ENCODE measurements around the gene SKIDA1.

Gene SKIDA1

DNA sequence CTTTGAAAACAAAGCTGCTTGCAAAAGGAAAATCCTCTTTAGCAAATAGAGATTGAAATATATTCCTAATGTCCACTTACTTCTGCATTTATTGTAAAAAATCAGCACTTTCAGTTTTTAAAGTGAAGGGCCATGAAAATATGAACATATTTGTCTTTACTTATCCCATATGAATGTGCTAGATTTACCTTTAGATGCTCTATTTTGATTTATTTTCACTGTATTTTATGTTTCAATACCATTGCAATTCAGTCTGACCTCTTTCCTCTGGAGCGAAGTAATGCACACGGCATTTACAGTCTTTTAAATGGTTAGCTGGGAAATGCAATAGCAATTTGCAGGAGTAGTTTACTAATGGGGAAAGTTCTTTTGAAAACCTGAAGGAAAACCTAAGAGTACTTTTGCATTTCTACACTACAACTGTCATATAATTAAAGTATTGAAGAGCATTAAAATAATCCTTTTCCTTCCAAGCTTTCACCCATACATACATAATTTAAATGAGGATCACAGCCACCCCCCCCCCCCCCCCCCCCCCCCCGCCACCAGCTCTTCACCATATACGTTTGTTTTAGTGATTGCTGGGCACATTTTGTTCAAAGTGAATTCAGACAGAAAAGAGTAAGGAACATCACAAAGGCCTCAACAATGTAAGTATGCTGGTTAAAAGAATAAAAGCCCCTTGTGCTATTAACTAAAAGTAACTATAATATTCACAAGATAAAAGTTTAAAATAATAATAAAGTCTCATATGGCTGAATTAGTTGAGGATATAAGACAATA lies 3.5 kb downstream of the SKIDA1 start:
- TF ChIP-seq GATA2 (IDR thresholded peaks at IDR 0.05; ENCODE audit: low read depth, low read length) (no peak), GATA3 (IDR thresholded peaks at IDR 0.05; ENCODE audit: low read depth, low read length) (no peak)

DNA sequence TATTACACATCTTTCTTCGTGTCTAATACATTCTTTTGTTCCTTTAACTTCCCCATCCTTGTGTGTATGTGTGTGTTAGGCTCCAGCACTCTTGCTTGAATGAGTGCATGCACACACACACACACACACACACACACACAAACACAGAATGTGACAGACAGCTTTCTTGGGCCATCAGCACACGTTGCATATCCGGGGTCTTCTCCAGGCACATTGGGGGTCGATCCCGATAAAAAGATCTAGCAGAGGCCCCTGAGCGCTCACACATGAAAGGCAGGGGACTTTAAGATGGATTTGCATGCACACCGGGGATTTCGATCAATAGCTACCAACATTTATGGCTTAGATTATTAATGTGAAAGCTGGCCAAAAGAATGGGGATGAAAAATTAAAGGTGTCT lies 4.5 kb downstream of the SKIDA1 start:
- TF ChIP-seq GATA2 (IDR thresholded peaks at IDR 0.05; ENCODE audit: low read depth, low read length) (no peak), GATA3 (IDR thresholded peaks at IDR 0.05; ENCODE audit: low read depth, low read length) (no peak)

DNA sequence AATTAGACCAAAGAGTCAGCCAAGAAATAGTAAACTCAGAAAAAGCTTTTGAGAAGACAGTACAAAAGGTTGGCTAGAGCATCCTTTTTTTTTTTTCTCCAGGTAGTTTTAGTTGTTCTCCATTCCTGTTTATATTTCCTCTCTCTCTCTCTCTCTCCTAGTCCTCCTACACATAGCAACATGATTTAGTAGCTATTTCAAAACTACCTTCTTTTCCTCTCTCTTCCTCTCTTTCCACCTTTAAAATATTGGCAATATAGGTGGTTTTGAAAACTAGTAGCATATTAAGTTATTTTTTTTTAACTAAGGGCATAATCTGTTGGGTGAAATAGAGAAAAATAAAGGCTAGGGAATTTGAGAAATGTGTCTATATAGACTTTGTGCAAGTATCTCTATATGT lies 5.0 kb downstream of the SKIDA1 start:
- TF ChIP-seq GATA3 (IDR thresholded peaks at IDR 0.05; ENCODE audit: low read depth, low read length) (no peak), GATA2 (IDR thresholded peaks at IDR 0.05; ENCODE audit: low read depth, low read length) (no peak)

DNA sequence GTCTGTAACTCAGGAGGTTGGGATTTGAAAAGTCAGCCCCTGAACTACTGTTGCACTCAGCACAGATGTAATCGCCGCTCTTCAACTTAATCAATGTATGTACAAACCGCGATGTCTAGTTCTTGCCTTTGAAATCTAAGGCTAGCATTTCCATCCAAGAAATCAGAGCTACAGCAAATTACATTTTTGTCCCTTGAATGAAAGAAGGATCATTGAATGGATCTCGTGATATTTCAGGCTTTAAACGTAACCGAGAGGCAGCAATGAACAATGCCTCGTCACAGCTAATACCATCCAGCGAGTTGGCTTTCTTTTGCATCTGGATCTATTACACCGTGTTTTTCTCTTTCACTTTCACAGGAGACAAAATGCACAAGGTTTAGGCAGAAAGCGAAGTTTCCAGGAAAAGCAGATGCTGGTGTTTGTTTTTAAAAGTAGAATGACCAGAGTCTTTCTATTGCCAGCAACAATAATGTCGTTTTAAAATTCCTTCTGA lies 5.5 kb downstream of the SKIDA1 start:
- TF ChIP-seq GATA2 (IDR thresholded peaks at IDR 0.05; ENCODE audit: low read depth, low read length) (0 out of 2 replicates have a peak, but pooled peaks have one; percentile 20), GATA3 (IDR thresholded peaks at IDR 0.05; ENCODE audit: low read depth, low read length) (no peak)

DNA sequence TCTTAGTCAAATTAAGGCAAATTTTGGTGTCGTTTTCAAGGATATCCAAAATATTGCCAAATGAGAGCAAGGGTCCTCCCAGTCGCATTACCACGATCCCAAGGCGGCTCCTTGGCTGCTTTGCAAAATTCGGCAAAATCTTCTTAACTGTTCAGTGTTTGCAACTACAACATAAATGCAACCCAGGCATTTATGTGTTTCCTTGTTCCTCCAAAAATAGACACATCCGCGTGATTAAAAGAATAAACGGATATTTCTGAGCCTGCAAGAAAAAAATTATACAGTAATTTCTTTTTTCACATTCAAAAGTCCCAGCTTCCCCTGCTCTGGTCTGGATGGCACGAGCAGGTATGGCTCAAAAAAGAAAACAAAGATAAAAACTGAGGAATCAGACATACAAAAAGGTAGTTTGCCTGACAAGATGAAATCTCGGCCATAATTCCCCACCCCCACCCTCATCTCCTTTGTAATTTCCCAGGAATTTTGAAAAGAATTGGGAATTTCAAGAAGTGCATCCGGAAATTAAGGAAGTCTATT lies 6.0 kb downstream of the SKIDA1 start:
- TF ChIP-seq GATA3 (IDR thresholded peaks at IDR 0.05; ENCODE audit: low read depth, low read length) (no peak), GATA2 (IDR thresholded peaks at IDR 0.05; ENCODE audit: low read depth, low read length) (no peak)

DNA sequence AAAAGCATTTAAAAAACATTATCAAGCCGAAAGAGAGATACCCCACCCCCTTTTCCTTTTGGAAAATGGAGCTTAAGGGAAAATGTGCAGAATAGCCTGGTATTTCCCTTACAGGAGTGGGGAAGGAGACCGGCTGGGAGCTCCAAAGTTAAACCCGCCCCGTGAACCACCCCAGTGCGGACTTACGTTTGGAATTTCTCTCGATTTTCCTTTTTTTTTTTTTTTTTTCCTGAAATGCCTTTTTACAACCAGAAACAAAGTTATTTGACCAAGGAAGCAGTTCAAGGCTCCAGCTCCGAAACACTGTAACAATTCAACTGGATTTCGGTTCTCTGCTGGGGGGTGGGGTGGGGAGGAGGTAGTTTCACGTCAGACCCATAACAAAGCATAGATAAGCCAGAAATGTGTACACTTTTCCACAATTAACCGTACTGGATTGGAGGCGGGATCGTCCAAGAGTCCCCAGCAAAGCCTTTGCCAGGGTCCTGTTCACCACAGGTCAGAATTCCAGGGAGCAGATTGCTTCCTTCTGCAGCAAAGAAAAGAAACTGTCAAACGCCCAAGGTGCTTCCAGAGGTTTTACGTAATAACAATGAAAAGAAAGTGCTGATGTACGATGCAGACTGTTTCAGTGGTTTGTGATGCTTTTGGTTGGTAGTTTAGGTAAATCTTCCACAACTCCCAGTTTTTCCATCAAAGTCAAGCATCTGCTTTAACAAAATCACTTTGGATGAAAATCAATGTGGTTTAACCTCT lies 6.7 kb downstream of the SKIDA1 start:
- TF ChIP-seq GATA3 (IDR thresholded peaks at IDR 0.05; ENCODE audit: low read depth, low read length) (no peak), GATA2 (IDR thresholded peaks at IDR 0.05; ENCODE audit: low read depth, low read length) (no peak)

DNA sequence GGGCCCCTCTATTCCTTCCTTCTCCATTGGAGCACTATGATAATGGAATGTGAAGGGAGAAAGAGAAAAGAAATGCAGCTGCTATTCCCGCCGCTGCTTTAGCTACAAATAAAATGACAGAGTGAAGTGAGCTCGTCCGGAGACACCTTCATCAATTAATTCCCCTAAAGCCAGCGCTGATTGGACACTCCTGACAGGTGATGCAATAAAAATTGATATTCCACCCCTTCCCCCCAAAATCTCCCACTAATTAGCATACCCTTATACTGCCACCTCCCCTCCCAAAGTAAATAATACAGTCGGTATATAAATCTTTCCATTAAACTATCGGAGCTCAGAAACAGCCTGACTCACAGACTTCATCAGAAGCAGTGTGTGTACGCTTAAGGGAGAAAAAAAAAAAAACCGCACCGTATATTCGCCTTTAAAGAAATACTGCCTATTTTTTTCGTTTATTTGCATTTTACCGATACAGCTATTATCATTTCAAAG lies 7.3 kb downstream of the SKIDA1 start:
- TF ChIP-seq GATA3 (IDR thresholded peaks at IDR 0.05; ENCODE audit: low read depth, low read length) (no peak), GATA2 (IDR thresholded peaks at IDR 0.05; ENCODE audit: low read depth, low read length) (no peak)

DNA sequence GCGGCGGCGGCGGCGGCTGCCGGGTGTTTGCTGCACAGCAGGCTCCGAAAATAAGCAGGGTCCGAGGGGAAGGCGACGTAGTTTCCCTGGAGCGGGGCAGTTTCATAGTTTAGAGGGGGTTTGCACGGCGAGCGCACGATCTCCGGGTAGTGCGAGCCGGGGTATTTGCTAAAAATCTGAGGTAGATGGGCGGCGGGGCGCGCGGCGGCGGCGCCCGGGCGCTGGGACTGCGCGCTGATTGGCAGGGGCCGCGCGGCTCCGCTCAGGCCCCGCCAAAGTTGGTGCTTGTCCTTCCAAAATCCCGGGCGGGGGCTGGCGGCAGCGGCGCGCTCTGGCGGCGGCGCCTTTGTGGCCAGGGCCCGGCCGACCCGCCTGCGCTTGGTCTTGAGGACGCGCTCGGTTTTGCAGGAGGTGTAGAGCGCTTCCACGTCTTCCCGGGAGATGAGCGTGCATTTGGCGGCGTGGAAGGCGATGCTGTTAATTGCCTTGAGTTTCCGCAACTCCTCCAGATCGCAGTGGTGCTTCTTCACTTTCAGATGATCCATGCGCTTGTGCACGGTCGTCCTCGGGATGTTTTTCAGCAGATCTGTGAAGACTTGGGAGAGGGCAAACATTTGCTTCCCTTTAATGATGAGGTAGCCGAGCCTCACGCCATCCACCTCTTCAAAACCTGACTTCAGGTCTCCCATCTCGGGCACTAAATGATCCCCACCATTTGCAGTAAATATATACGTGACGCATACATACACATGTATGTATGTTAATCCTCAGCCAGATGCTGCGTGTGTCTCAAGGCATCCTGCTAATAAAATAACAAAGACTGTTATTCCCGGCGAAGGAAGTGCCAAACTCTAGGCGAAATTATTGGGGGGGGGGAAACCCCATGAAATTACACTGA lies 8.1 kb downstream of the SKIDA1 start:
- TF ChIP-seq GATA3 (IDR thresholded peaks at IDR 0.05; ENCODE audit: low read depth, low read length) (no peak), GATA2 (IDR thresholded peaks at IDR 0.05; ENCODE audit: low read depth, low read length) (no peak)

DNA sequence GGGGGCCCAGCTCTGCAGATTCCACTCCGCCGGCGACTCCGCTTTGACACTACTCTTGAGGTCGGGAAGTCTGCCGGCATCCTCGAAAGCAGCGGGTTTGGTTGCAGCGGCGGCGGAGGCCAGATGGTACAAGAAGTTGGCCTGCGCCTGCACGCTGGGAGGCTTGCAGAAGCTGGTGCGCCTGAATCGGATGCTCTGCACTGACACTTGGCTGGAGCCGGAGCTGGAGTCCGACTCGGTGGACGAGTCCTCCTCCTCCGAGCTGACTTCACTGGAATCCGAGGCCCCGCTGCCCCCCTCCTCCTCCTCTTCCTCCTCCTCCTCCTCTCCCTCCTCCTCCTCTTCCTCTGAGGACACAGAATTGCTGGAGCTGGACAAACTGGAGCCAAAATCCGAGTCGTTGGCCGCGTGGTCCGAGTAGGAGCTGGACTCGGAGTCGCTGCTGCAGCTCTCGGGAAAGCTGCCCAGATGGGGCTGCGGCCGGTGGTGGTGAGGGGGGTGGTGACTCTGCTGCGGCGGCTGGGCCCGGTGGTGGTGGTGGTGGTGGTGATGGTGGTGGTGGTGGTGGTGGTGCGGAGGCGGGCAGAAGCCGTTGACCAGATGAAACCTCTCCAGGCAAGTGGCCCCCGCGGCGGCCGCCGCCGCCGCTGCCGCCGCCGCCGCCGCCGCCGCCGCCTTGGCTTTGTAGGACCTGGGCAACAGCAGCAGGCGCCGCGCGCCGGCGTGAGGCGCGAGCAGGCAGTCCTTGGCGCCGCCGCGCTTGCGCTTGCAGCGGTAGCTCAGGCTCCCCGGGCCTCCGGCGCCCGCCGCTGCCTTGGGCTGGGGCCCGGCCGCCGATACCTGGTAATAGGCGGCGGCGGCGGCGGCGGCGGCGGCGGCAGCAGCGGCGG lies 9.0 kb downstream of the SKIDA1 start:
- TF ChIP-seq GATA3 (IDR thresholded peaks at IDR 0.05; ENCODE audit: low read depth, low read length), result no peak

DNA sequence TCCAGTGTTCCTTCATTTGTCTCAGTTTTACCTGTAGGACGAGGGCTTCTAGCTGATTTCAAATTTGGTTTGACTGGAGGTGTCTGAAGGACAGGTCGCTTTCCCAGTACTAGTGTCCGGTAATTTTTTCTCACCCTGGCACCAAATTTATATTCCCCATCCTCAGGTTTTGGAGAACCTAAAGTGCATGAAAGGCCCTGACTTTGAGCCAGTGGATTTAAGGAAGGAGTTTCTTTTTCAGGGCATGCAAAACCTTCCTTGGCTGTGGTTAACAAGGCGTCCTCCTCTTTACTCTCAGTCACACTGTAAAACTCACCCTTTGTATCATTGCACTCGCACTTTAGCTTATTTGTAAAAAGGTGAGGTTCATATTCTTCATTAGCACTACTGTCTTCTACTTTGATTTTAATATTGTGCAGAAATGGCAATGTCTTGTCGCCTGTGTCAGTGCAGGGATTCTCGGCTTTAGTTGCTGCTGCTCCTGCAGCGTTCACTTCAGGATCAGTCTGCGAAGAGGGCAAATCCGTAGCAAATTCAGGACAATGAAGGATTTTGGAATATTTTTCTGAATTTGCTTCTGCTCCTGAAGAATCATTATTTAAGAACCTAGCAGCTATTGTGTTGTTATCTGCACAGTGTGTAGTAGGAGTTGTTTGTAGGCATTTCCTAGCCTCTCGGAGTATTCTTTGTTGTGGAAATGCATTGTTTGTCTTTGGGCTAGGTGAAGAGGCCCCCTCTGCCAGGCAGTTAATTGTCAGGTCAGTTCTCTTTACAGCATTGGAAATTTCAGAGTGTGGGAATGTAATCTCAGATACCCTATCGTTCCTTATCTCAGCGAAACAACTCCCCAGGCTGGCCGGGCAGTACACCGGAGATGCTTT lies 9.9 kb downstream of the SKIDA1 start:
- TF ChIP-seq GATA2 (IDR thresholded peaks at IDR 0.05; ENCODE audit: low read depth, low read length) (no peak), GATA3 (IDR thresholded peaks at IDR 0.05; ENCODE audit: low read depth, low read length) (no peak)

DNA sequence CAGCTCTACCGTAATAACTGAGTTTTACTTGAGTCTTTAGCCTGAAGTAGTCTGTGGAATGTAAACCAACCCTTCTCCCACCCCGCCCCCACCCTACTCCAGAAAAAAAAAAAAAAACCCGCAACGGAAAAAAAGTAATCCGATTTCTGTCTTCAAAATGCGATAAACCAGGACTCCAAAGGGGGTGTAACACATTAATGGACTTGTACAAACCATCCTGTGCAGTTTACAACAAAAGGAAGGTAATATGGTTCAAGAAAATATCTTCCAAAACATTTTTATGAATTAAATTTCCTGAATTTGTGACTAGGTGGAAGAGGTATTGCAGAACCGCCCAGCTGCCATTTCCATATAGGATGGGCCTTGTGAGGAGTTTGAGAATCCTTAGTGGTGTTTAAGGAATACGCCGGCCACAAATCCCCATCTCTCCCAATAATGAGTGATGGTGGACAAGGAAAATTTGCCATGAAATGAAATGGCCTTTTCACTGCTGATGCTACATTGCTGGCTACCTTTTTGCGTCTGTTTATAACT lies 10.6 kb downstream of the SKIDA1 start:
- no peak for TF ChIP-seq GATA2 (IDR thresholded peaks at IDR 0.05; ENCODE audit: low read depth, low read length)
- no peak for TF ChIP-seq GATA3 (IDR thresholded peaks at IDR 0.05; ENCODE audit: low read depth, low read length)
